GM18508 (cell line): ENCODE data around the gene HOXA9.

Experiments
- ATAC-seq: cut with Tn5 transposase; IDR thresholded peaks from one replicate; pipeline ENCODE4 v1.9.1; 2021; ENCODE audit warnings: moderate number of reproducible peaks; ENCODE audit not compliant: insufficient read depth, unreplicated experiment

Gene HOXA9

GRCh38 chr7:27167916-27168264, 2.6 kb upstream of the HOXA9 start:
- ATAC-seq = no peak

- ATAC-seq = no peak
Observed at GRCh38 chr7:27166531-27167505, 1.5 kb upstream of the HOXA9 start.

- ATAC-seq = no peak
Observed at GRCh38 chr7:27165996-27166530, 726 bp upstream of the HOXA9 start.

- ATAC-seq = no peak
Observed at GRCh38 chr7:27164367-27165088, 809 bp downstream of the HOXA9 start.

- ATAC-seq = no peak
Observed at GRCh38 chr7:27164045-27164366, 1.3 kb downstream of the HOXA9 start.

GRCh38 chr7:27163288-27164044, 1.9 kb downstream of the HOXA9 start:
- ATAC-seq = no peak

- no peak for ATAC-seq
Observed at GRCh38 chr7:27162561-27163287, 2.6 kb downstream of the HOXA9 start.

GRCh38 chr7:27161721-27162560, 3.4 kb downstream of the HOXA9 start:
- no peak for ATAC-seq

- ATAC-seq = no peak
Observed at GRCh38 chr7:27161214-27161720, 4.1 kb downstream of the HOXA9 start.

- no peak for ATAC-seq
Observed at GRCh38 chr7:27160546-27161213, 4.7 kb downstream of the HOXA9 start.

GRCh38 chr7:27160145-27160545, 5.2 kb downstream of the HOXA9 start:
- no peak for ATAC-seq

GRCh38 chr7:27159266-27160144, 5.8 kb downstream of the HOXA9 start:
- no peak for ATAC-seq

GRCh38 chr7:27158436-27159265, 6.7 kb downstream of the HOXA9 start:
- no peak for ATAC-seq

- ATAC-seq = no peak
Observed at GRCh38 chr7:27157702-27158431, 7.5 kb downstream of the HOXA9 start.

- ATAC-seq = no peak
Observed at GRCh38 chr7:27156916-27157701, 8.2 kb downstream of the HOXA9 start.
